Embryonic facial prominence (tissue), 1 donor: Measurements from ENCODE around the gene LHX6.
A peak's percentile ranks its signal among the peaks of the same experiment; 100 is the strongest.

Experiments used
- DNase-seq: peaks from one replicate; pipeline ENCODE4 v3.0.0-alpha.2; 2016; ENCODE audit errors: extremely low spot score

The LHX6 gene

GRCh38 chr9:122190597-122191381, 38.0 kb downstream of the LHX6 start:
- no peak for DNase-seq

GRCh38 chr9:122188369-122188768, 40.4 kb downstream of the LHX6 start:
- no peak for DNase-seq

GRCh38 chr9:122186777-122187470, 41.8 kb downstream of the LHX6 start:
- DNase-seq = no peak

- DNase-seq = no peak
These were observed 42.5 kb downstream of the LHX6 start for GRCh38 chr9:122186301-122186700.

GRCh38 chr9:122184551-122184950, 44.2 kb downstream of the LHX6 start:
- no peak for DNase-seq

- no peak for DNase-seq
These were observed 45.3 kb downstream of the LHX6 start for GRCh38 chr9:122183501-122183900.

GRCh38 chr9:122180633-122181032, 48.1 kb downstream of the LHX6 start:
- DNase-seq = no peak

- DNase-seq = no peak
These were observed 49.1 kb downstream of the LHX6 start for GRCh38 chr9:122179690-122180074.

GRCh38 chr9:122179054-122179689, 49.6 kb downstream of the LHX6 start:
- no peak for DNase-seq

- no peak for DNase-seq
These were observed 51.8 kb downstream of the LHX6 start for GRCh38 chr9:122176916-122177315.

GRCh38 chr9:122173670-122174069, 55.1 kb downstream of the LHX6 start:
- DNase-seq = no peak

- DNase-seq = no peak
These were observed 56.6 kb downstream of the LHX6 start for GRCh38 chr9:122172131-122172530.

- no peak for DNase-seq
These were observed 60.4 kb downstream of the LHX6 start for GRCh38 chr9:122168356-122168755.

GRCh38 chr9:122164286-122164685, 64.5 kb downstream of the LHX6 start:
- no peak for DNase-seq

- DNase-seq = no peak
These were observed 66.3 kb downstream of the LHX6 start for GRCh38 chr9:122162415-122162814.

- no peak for DNase-seq
These were observed 68.9 kb downstream of the LHX6 start for GRCh38 chr9:122159925-122160246.

GRCh38 chr9:122159026-122159924, 69.5 kb downstream of the LHX6 start, which contains the start of the genes MORN5 and NDUFA8:
MORN5 (plus strand) TSS chr9:122159908; CDS start chr9:122159973, 65 bp downstream.
NDUFA8 (minus strand) TSS chr9:122159779; CDS start chr9:122159677, 102 bp downstream.
- peak; percentile 95 for DNase-seq

- DNase-seq = no peak
These were observed 70.6 kb downstream of the LHX6 start for GRCh38 chr9:122158202-122158601.

GRCh38 chr9:122155796-122156195, 73.0 kb downstream of the LHX6 start:
- DNase-seq = no peak
